Natural killer cell (primary cell): ENCODE data around the gene SPANXA1. TPM values are rescaled to one million over a fixed set of nuclear protein-coding genes. Genes with fewer than 3 reads are reported as not detected.
"Not testable (repeated sequence)": the region's sequence is repeated elsewhere in the genome, so short reads cannot be mapped to it uniquely, and the experiment has no call there.

ENCODE experiments used
- ATAC-seq, 3 donors: fragments of 150-1000 bp in 2 of 3; fragments of 200-7000 bp in 1 of 3; cut with Tn5 transposase; 1 replicate in 1 of 3; 2 replicates in 2 of 3; pipeline ENCODE4 v1.10.0; 2021; ENCODE audit warnings: mild to moderate bottlenecking in 2 of 3, moderate library complexity in 2 of 3
- DNase-seq, 2 donors: peaks; one replicate each; pipeline versions ENCODE4 v3.0.0 to v3.0.0-alpha.2; 2013 to 2021; ENCODE audit warnings: mixed read lengths in 1 of 2
- H3K27ac ChIP-seq: one replicate; pipeline ENCODE4 v1.5.1; 2013; ENCODE audit warnings: mild to moderate bottlenecking, low read length
- H3K27me3 ChIP-seq: one replicate; pipeline ENCODE4 v1.6.1; 2013; ENCODE audit warnings: low read length; ENCODE audit not compliant: control insufficient read depth, insufficient read depth
- H3K36me3 ChIP-seq: one replicate; pipeline ENCODE4 v1.6.1; 2013; ENCODE audit warnings: low read length; ENCODE audit not compliant: control insufficient read depth, insufficient read depth
- H3K4me1 ChIP-seq: one replicate; pipeline ENCODE4 v1.6.1; 2013; ENCODE audit warnings: low read length; ENCODE audit not compliant: control insufficient read depth, insufficient read depth
- H3K4me3 ChIP-seq: one replicate; pipeline ENCODE4 v1.5.1; 2013; ENCODE audit warnings: low read length
- H3K9me3 ChIP-seq: one replicate; pipeline ENCODE4 v1.6.1; 2013; ENCODE audit warnings: low read length; ENCODE audit not compliant: control insufficient read depth, insufficient read depth
- H3K27ac Mint-ChIP-seq, 2 donors: one replicate each; pipeline ENCODE4 v1.8.0; 2022; ENCODE audit warnings: mild to moderate bottlenecking in 2 of 2, mixed read lengths in 2 of 2, moderate library complexity in 1 of 2
- H3K27me3 Mint-ChIP-seq, 2 donors: one replicate each; pipeline ENCODE4 v1.8.0; 2022; ENCODE audit warnings: low read depth in 2 of 2, mixed read lengths in 2 of 2
- H3K36me3 Mint-ChIP-seq: one replicate; pipeline ENCODE4 v1.8.0; 2022; ENCODE audit warnings: mixed read lengths
- H3K4me1 Mint-ChIP-seq, 2 donors: one replicate each; pipeline ENCODE4 v1.8.0; 2022; ENCODE audit warnings: mixed read lengths in 2 of 2
- H3K4me3 Mint-ChIP-seq: one replicate; pipeline ENCODE4 v1.8.0; 2022; ENCODE audit warnings: mild to moderate bottlenecking, moderate library complexity, mixed read lengths
- H3K9me3 Mint-ChIP-seq, 2 donors: one replicate each; pipeline ENCODE4 v1.8.0; 2022; ENCODE audit warnings: mixed read lengths in 2 of 2
- WGBS: methylation state at CpG from one replicate; pipeline ENCODE4 v1.1.7; 2013; ENCODE audit warnings: missing lambda C conversion rate; ENCODE audit not compliant: insufficient coverage; 5-methylcytosine and 5-hydroxymethylcytosine counted together
- intact Hi-C: fragments of 100-400 bp; cut with micrococcal nuclease; formaldehyde crosslinking; loops from one replicate; pipeline ENCODE4 v1.14.2; 2022
- total RNA-seq, 4 donors: library from RNA; stranded (reverse); fragments of 120-200 nt in 1 of 4; gene quantifications; one replicate each; pipeline versions ENCODE4 v1.2.3 to v1.2.4, GENCODE V29; 2013 to 2022
- TF ChIP-seq, protein P1 (sequence below): fragments of 200-600 bp; IDR thresholded peaks from one replicate; pipeline ENCODE4 v1.8.0; 2022; ENCODE audit warnings: antibody characterized with exemption

Gene SPANXA1, protein sequence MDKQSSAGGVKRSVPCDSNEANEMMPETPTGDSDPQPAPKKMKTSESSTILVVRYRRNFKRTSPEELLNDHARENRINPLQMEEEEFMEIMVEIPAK
- not detected for total RNA-seq
- not detected for total RNA-seq (2013)

DNA sequence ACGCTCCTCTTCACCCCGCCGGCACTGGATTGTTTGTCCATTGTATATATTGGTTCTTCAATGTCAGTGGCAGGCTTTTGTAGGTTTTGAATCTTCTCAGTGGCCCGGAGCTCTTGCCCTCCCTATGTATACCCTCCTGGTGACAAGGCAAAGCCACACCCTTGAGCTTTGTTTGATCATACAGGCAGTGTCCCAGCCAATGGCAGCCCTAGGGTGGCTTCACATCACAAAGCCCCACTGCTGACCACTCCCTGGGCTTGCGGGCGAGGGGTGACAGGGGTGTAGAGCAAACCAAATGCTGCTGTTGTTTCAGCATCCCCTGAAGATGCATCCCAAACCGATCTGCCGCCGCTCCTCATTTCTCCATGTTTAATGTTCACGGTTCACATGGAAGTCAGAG, at the start of gene SPANXA1:
Gene SPANXA1, minus strand, starts transcription at position 101 of the 400 bp plus-strand sequence. Its CDS starts 60 bp downstream, at position 41.
- H3K4me1 ChIP-seq, H3K27me3 Mint-ChIP-seq, H3K27ac Mint-ChIP-seq, H3K36me3 Mint-ChIP-seq, H3K4me1 Mint-ChIP-seq, H3K4me3 ChIP-seq, H3K9me3 ChIP-seq, DNase-seq, ATAC-seq, H3K9me3 Mint-ChIP-seq, H3K27me3 ChIP-seq, H3K4me3 Mint-ChIP-seq, intact Hi-C loops, H3K27ac ChIP-seq, H3K36me3 ChIP-seq: not testable (repeated sequence)
- WGBS = no CpG with 5 or more reads among the region's 10 CpGs

DNA sequence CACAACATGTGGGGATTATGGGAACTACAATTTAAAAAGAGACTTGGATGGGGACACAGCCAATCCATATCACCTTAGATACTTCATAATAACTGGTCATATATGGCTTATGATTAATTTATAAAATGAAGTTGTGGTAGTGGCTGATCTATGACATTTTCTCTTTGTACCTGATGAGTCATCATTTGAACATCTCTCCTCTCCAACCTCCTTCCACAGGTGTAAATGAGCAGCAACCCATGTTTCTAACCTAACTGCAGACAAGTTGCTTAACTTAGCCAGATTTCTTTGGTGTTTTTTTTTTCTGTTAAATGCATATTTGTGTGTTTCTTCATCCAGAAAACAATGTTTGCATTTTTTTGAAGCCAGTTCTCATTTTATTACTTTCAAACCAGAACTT, 47.6 kb upstream of the SPANXA1 start:
- H3K4me1 ChIP-seq = no peaks in the 10 kb centered on the region
- no peaks in the 10 kb centered on the region for H3K36me3 ChIP-seq
- ATAC-seq (no peak), DNase-seq (no peak)
- no peaks in the 10 kb centered on the region for H3K36me3 Mint-ChIP-seq
- H3K27me3 ChIP-seq = no peaks in the 10 kb centered on the region
- H3K27ac ChIP-seq = no peak overlapping the region
- H3K9me3 ChIP-seq = no peaks in the 10 kb centered on the region
- no peaks in the 10 kb centered on the region for H3K27me3 Mint-ChIP-seq
- TF ChIP-seq, protein P1, sequence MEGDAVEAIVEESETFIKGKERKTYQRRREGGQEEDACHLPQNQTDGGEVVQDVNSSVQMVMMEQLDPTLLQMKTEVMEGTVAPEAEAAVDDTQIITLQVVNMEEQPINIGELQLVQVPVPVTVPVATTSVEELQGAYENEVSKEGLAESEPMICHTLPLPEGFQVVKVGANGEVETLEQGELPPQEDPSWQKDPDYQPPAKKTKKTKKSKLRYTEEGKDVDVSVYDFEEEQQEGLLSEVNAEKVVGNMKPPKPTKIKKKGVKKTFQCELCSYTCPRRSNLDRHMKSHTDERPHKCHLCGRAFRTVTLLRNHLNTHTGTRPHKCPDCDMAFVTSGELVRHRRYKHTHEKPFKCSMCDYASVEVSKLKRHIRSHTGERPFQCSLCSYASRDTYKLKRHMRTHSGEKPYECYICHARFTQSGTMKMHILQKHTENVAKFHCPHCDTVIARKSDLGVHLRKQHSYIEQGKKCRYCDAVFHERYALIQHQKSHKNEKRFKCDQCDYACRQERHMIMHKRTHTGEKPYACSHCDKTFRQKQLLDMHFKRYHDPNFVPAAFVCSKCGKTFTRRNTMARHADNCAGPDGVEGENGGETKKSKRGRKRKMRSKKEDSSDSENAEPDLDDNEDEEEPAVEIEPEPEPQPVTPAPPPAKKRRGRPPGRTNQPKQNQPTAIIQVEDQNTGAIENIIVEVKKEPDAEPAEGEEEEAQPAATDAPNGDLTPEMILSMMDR = no peak
- no peak overlapping the region for H3K4me3 Mint-ChIP-seq
- no peak overlapping the region for H3K27ac Mint-ChIP-seq
- H3K4me1 Mint-ChIP-seq = no peaks in the 10 kb centered on the region
- no peak overlapping the region for H3K4me3 ChIP-seq
- peaks cover 2 to 12% of the 10 kb centered on the region in 2 donors for H3K9me3 Mint-ChIP-seq
- intact Hi-C loops = no loop called here

DNA sequence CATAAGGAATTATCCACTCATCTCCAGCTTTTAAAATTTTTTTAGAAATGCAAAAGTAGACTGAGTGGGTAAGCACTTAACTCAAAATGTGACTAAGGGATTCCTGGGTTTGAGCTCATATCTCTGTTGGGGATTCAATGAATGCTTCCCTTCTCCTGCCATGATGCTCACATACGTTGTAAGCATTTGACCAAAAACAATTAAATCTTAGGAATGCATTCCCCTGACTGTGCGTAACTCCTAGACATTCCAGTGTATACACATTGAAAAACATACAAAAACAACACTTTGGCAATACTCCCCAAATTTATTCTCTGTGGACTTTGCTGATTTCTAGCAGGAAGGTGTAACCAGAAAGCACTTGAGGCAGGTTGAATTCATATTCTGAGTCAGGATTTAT, 34.8 kb upstream of the SPANXA1 start:
- 75% methylated on average over 2 of the region's 2 CpGs for WGBS
- Mint-ChIP-seq H3K27me3 (no peaks in the 10 kb centered on the region), H3K27ac (no peak overlapping the region), H3K36me3 (no peaks in the 10 kb centered on the region), H3K9me3 (peaks cover 0 to 22% of the 10 kb centered on the region in 2 donors), H3K4me3 (no peak overlapping the region), H3K4me1 (no peaks in the 10 kb centered on the region)
- Histone ChIP-seq H3K27me3 (no peaks in the 10 kb centered on the region), H3K27ac (no peak overlapping the region), H3K4me1 (no peaks in the 10 kb centered on the region), H3K36me3 (no peaks in the 10 kb centered on the region), H3K9me3 (no peaks in the 10 kb centered on the region), H3K4me3 (no peak overlapping the region)
- intact Hi-C loops = no loop called here
- DNase-seq (no peak), ATAC-seq (no peak)
- TF ChIP-seq, protein P1 = no peak

DNA sequence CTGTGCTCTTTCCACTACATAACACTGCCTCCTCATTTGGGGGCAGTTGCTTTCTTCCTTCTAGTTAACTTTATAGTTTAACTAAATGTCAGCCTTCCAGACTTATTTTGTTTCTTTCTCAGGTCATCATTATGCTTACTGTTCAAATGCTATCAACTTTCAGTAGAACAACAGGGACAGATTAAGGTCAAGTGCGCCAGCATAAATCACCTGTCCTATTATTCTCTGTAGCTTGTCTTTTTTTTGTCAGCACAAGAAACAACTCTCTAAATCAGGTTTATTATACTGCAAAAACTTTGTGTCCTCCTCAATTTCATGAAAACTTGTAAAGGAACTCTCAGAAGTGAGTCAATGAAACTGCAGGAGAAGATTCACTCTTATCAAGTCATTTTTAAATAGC, 24.6 kb upstream of the SPANXA1 start:
- TF ChIP-seq, protein P1 = no peak
- ATAC-seq (no peak), DNase-seq (no peak)
- Mint-ChIP-seq H3K27ac (no peak overlapping the region), H3K9me3 (peaks cover 2 to 10% of the 10 kb centered on the region in 2 donors), H3K4me1 (no peaks in the 10 kb centered on the region), H3K4me3 (no peak overlapping the region), H3K27me3 (no peaks in the 10 kb centered on the region), H3K36me3 (no peaks in the 10 kb centered on the region)
- WGBS = 80% methylated on average over 1 of the region's 1 CpG
- Histone ChIP-seq H3K36me3 (no peaks in the 10 kb centered on the region), H3K27me3 (no peaks in the 10 kb centered on the region), H3K4me1 (no peaks in the 10 kb centered on the region), H3K9me3 (peaks cover 4% of the 10 kb centered on the region), H3K27ac (no peak overlapping the region), H3K4me3 (no peak overlapping the region)
- intact Hi-C loops = no loop called here

DNA sequence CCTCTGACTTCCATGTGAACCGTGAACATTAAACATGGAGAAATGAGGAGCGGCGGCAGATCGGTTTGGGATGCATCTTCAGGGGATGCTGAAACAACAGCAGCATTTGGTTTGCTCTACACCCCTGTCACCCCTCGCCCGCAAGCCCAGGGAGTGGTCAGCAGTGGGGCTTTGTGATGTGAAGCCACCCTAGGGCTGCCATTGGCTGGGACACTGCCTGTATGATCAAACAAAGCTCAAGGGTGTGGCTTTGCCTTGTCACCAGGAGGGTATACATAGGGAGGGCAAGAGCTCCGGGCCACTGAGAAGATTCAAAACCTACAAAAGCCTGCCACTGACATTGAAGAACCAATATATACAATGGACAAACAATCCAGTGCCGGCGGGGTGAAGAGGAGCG, 4.9 kb upstream of the SPANXA1 start, which contains the start of gene SPANXA2:
Gene SPANXA2, plus strand, starts transcription at position 301 of the 400 bp plus-strand sequence. Its CDS starts 60 bp downstream, at position 361.
- H3K27me3 Mint-ChIP-seq, ATAC-seq, H3K27ac ChIP-seq, H3K9me3 ChIP-seq, intact Hi-C loops, H3K4me1 Mint-ChIP-seq, H3K4me3 Mint-ChIP-seq, H3K36me3 Mint-ChIP-seq, H3K27me3 ChIP-seq, H3K36me3 ChIP-seq, DNase-seq, H3K4me1 ChIP-seq, H3K27ac Mint-ChIP-seq, H3K9me3 Mint-ChIP-seq, H3K4me3 ChIP-seq: not testable (repeated sequence)
- no CpG with 5 or more reads among the region's 10 CpGs for WGBS

DNA sequence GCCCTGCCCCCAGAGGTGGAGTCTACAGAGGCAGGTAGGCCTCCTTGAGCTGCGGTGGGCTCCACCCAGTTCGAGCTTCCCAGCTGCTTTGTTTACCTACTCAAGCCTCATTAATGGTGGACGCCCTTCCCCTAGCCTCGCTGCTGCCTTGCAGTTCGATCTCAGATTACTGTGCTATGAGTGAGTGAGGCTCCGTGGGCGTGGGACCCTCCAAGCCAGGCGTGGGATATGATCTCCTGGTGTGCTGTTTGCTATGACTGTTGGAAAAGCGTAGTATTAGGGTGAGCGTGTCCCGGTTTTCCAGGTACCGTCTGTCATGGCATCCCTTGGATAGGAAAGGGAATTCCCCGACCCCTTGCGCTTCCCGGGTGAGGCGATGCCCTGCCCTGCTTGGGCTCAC, 42.0 kb downstream of the SPANXA1 start:
- H3K27ac Mint-ChIP-seq, H3K27me3 ChIP-seq, H3K36me3 Mint-ChIP-seq, DNase-seq, H3K4me3 Mint-ChIP-seq, H3K4me3 ChIP-seq, intact Hi-C loops, H3K27me3 Mint-ChIP-seq, ATAC-seq, H3K27ac ChIP-seq, H3K9me3 ChIP-seq, H3K4me1 ChIP-seq, H3K9me3 Mint-ChIP-seq, H3K36me3 ChIP-seq, H3K4me1 Mint-ChIP-seq: not testable (repeated sequence)
- no CpG with 5 or more reads among the region's 16 CpGs for WGBS
